IMR-90 (cell line): ENCODE data around the gene FOXP1. TPM values are rescaled to one million over a fixed set of nuclear protein-coding genes. Genes with fewer than 3 reads are reported as not detected.

ENCODE experiments used
- ATAC-seq: fragments of 200-7000 bp; cut with Tn5 transposase; 2 replicates; pipeline ENCODE4 v1.9.1; 2020; ENCODE audit warnings: low read depth, mild to moderate bottlenecking, moderate library complexity
- BruUV-seq: library from RNA; stranded (reverse); fragments of 400-500 nt; replicated peaks from 2 replicates; lab custom pipeline; 2021; lab: Mats Ljungman, UMichigan
- CTCF ChIA-PET: fragments of 300-600 bp; formaldehyde crosslinking; extraction: SDS; loops from one replicate; lab custom pipeline; 2021; ENCODE audit warnings: antibody characterized with exemption; lab: Yijun Ruan, JAX
- POLR2A ChIA-PET: fragments of 300-600 bp; sonication (Branson Sonifier 250); formaldehyde crosslinking; loops from one replicate; lab custom pipeline; 2022; ENCODE audit warnings: antibody characterized with exemption; ENCODE audit not compliant: unreplicated experiment; lab: Charles Lee
- DNase-seq: peaks from one replicate; pipeline ENCODE4 v3.0.0; 2013
- H2AFZ ChIP-seq: replicated peaks from 2 replicates; pipeline ENCODE3; 2013; ENCODE audit warnings: low read length, mild to moderate bottlenecking; ENCODE audit not compliant: poor library complexity
- H2AK5ac ChIP-seq: 2 replicates; pipeline ENCODE4 v1.6.1; 2013; ENCODE audit warnings: low read depth, low read length, inconsistent platforms
- H2AK9ac ChIP-seq: replicated peaks from 2 replicates; pipeline ENCODE3; 2013; ENCODE audit warnings: mild to moderate bottlenecking, low read depth, low read length, moderate library complexity; ENCODE audit not compliant: poor library complexity
- H2BK120ac ChIP-seq: 2 replicates; pipeline ENCODE4 v1.6.1; 2013; ENCODE audit warnings: low read depth, low read length, inconsistent platforms
- H2BK15ac ChIP-seq: 3 replicates; pipeline ENCODE4 v1.6.1; 2013; ENCODE audit warnings: low read depth, low read length, inconsistent platforms
- H2BK20ac ChIP-seq: 2 replicates; pipeline ENCODE4 v1.6.1; 2013; ENCODE audit warnings: low read depth, mild to moderate bottlenecking, inconsistent platforms, low read length, moderate library complexity
- H2BK5ac ChIP-seq: 2 replicates; pipeline ENCODE4 v1.6.1; 2013; ENCODE audit warnings: mild to moderate bottlenecking, low read depth, low read length, inconsistent platforms; ENCODE audit not compliant: poor library complexity, severe bottlenecking
- H3K14ac ChIP-seq: replicated peaks from 2 replicates; pipeline ENCODE4 v1.6.1; 2013; ENCODE audit warnings: low read depth, low read length, inconsistent platforms
- H3K18ac ChIP-seq: 2 replicates; pipeline ENCODE4 v1.6.1; 2013; ENCODE audit warnings: low read depth, low read length, control low read depth
- H3K23ac ChIP-seq: 2 replicates; pipeline ENCODE4 v1.6.1; 2013; ENCODE audit warnings: low read depth, low read length, inconsistent platforms
- H3K27ac ChIP-seq: 2 replicates; pipeline ENCODE4 v1.5.1; 2013; ENCODE audit warnings: mild to moderate bottlenecking, control low read depth, low read length; ENCODE audit not compliant: insufficient read depth
- H3K27me3 ChIP-seq: 2 replicates; pipeline ENCODE4 v1.6.1; 2013; ENCODE audit warnings: low read length; ENCODE audit not compliant: control insufficient read depth, insufficient read depth
- H3K36me3 ChIP-seq: 2 replicates; pipeline ENCODE4 v1.6.1; 2013; ENCODE audit warnings: low read length, mixed read lengths; ENCODE audit not compliant: control insufficient read depth, insufficient read depth
- H3K4ac ChIP-seq: 2 replicates; pipeline ENCODE4 v1.6.1; 2013; ENCODE audit warnings: low read depth, low read length, inconsistent platforms
- H3K4me1 ChIP-seq: 2 replicates; pipeline ENCODE4 v1.6.1; 2013; ENCODE audit warnings: low read length, mixed read lengths; ENCODE audit not compliant: control insufficient read depth, insufficient read depth
- H3K4me2 ChIP-seq: 2 replicates; pipeline ENCODE4 v1.6.1; 2013; ENCODE audit warnings: low read depth, mild to moderate bottlenecking, control low read depth, low read length, moderate library complexity
- H3K4me3 ChIP-seq: 2 replicates; pipeline ENCODE4 v1.5.1; 2013; ENCODE audit warnings: low read depth, mild to moderate bottlenecking, control low read depth, low read length, moderate library complexity; ENCODE audit not compliant: insufficient read depth
- H3K56ac ChIP-seq: 2 replicates; pipeline ENCODE4 v1.6.1; 2013; ENCODE audit warnings: low read length, inconsistent platforms; ENCODE audit not compliant: insufficient read depth; ENCODE audit errors: extremely low read depth
- H3K79me1 ChIP-seq, 2 experiments: 2 replicates each; pipeline ENCODE4 v1.6.1; 2013; ENCODE audit warnings: low read length in 2 of 2, inconsistent platforms in 1 of 2, low read depth in 1 of 2
- H3K9ac ChIP-seq: 2 replicates; pipeline ENCODE4 v1.6.1; 2013; ENCODE audit warnings: low read depth, low read length, control low read depth
- H3K9me1 ChIP-seq: 2 replicates; pipeline ENCODE4 v1.6.1; 2013; ENCODE audit warnings: low read length, inconsistent platforms; ENCODE audit not compliant: insufficient read depth
- H3K9me3 ChIP-seq: 2 replicates; pipeline ENCODE4 v1.6.1; 2013; ENCODE audit warnings: low read length; ENCODE audit not compliant: control insufficient read depth, insufficient read depth
- H4K20me1 ChIP-seq: 2 replicates; pipeline ENCODE4 v1.6.1; 2013; ENCODE audit warnings: low read length, inconsistent platforms; ENCODE audit not compliant: insufficient read depth
- H4K5ac ChIP-seq: 2 replicates; pipeline ENCODE4 v1.6.1; 2013; ENCODE audit warnings: mild to moderate bottlenecking, low read depth, low read length, control low read depth
- H4K8ac ChIP-seq, 2 experiments: 2 replicates each; pipeline ENCODE4 v1.6.1; 2013; ENCODE audit warnings: low read depth in 2 of 2, low read length in 2 of 2, control low read depth in 1 of 2, inconsistent platforms in 1 of 2
- H4K91ac ChIP-seq: 2 replicates; pipeline ENCODE4 v1.6.1; 2013; ENCODE audit warnings: low read depth, low read length, inconsistent platforms; ENCODE audit not compliant: insufficient read depth
- FOS ChIP-seq: fragments of 150-350 bp; IDR thresholded peaks from 2 replicates; pipeline ENCODE4 v1.6.1; 2016; ENCODE audit warnings: low read depth, low read length
- MXI1 ChIP-seq: IDR thresholded peaks from 2 replicates; pipeline ENCODE4 v1.6.1; 2012; ENCODE audit warnings: low read depth, mild to moderate bottlenecking, low read length, moderate library complexity, borderline replicate concordance
- NFE2L2 ChIP-seq: fragments of 150-350 bp; IDR thresholded peaks from 2 replicates; pipeline ENCODE4 v1.6.1; 2016; ENCODE audit warnings: low read depth, mild to moderate bottlenecking, low read length
- RAD21 ChIP-seq: IDR thresholded peaks from 2 replicates; pipeline ENCODE4 v1.6.1; 2012; ENCODE audit warnings: low read length, improper control_type of control experiment
- RFX5 ChIP-seq: IDR thresholded peaks from 2 replicates; pipeline ENCODE4 v1.8.0; 2012; ENCODE audit warnings: low read depth, mild to moderate bottlenecking, low read length, moderate library complexity
- SMC3 ChIP-seq: fragments of 150-350 bp; IDR thresholded peaks from 2 replicates; pipeline ENCODE4 v1.6.1; 2016; ENCODE audit warnings: low read depth, mild to moderate bottlenecking, antibody characterized with exemption, low read length, moderate library complexity
- WGBS, 2 experiments: methylation state at CpG; one replicate each; pipeline versions ENCODE4 v1.1.5 to v1.1.7; 2013; ENCODE audit warnings: missing lambda C conversion rate in 2 of 2; ENCODE audit not compliant: insufficient read length in 1 of 2; ENCODE audit errors: extremely low coverage in 2 of 2; 5-methylcytosine and 5-hydroxymethylcytosine counted together
- dilution Hi-C: fragments of 300-500 bp; cut with HindIII; formaldehyde crosslinking; loops from one replicate; pipeline ENCODE4 v1.14.3; 2018; ENCODE audit warnings: low sequenced_read_pairs; ENCODE audit not compliant: unreplicated experiment
- in situ Hi-C: fragments of 300-500 bp; cut with MboI; formaldehyde crosslinking; loops from 3 replicates; pipeline ENCODE4 v1.14.3; 2019; ENCODE audit warnings: low sequenced_read_pairs, inconsistent platforms, mixed read lengths
- intact Hi-C: fragments of 100-400 bp; cut with micrococcal nuclease; formaldehyde crosslinking; loops from 2 replicates; pipeline ENCODE4 v1.10.0; 2022
- polyA plus RNA-seq, 3 experiments: library from polyadenylated mRNA; depleted of rRNA; stranded (reverse); fragments of >200 nt; gene quantifications; 2 replicates each; pipeline ENCODE4 v1.2.3, GENCODE V29; 2012; ENCODE audit warnings: low replicate concordance in 1 of 3
- total RNA-seq: library from RNA; depleted of rRNA; stranded (reverse); fragments of >200 nt; gene quantifications from 2 replicates; pipeline ENCODE4 v1.2.3, GENCODE V29; 2012
- TF ChIP-seq, protein P1 (sequence below): conservative IDR thresholded peaks from 2 replicates; pipeline ENCODE4 v1.5.1; 2012; ENCODE audit warnings: mild to moderate bottlenecking, low read depth, low read length, improper control_type of control experiment

FOXP1 gene
- total and polyA plus RNA-seq, 2 of the 4 experiments (the other 2 are of a cell fraction): 37.0 to 132 TPM

- no peak for TF ChIP-seq RFX5
- no peak for TF ChIP-seq FOS
Observed at GRCh38 chr3:71070497-71071463, 512.7 kb downstream of the FOXP1 start (continued).

DNA sequence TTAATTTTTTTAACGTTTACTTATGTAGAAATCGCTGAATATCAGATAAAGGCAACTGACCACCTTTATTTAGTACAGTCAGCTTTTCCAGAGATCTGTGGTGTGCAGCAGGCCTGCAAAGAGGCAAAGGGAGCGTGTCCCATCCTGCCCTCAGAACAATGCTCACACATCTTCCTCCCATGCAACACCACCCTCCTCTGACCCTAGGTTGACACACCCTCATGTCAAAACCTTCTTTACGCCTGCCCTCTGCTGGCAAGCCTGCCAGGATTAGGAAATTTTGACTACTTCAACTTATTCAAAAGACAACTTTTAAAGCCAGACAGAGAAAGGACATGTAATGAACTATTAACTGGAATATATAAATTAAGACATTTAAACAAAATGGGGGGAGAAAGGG lies 513.7 kb downstream of the FOXP1 start:
- no peak overlapping the region for H3K9ac ChIP-seq
- H3K9me1 ChIP-seq: peaks cover 24% of the 10 kb centered on the region
- H2BK120ac ChIP-seq: no peak overlapping the region
- H3K18ac ChIP-seq: no peak overlapping the region
- peak overlapping the region in 1 of 2 experiments; percentile 30; a peak in 1 of 4 replicates for H4K8ac ChIP-seq
- no peaks in the 10 kb centered on the region for H3K9me3 ChIP-seq
- no peak for DNase-seq
- no peaks in the 10 kb centered on the region for H3K27me3 ChIP-seq
- peak overlapping the region; percentile 13; the same call in 1 of the 2 replicates for H3K23ac ChIP-seq
- ATAC-seq: no peak
- H2BK5ac ChIP-seq: peak overlapping the region; percentile 6
- no CpG with 5 or more reads among the region's 4 CpGs for WGBS, 2 experiments
- CTCF ChIA-PET: no interaction called here
- peaks cover 3% of the 10 kb centered on the region; the same call in 1 of the 2 replicates for H4K20me1 ChIP-seq
- intact Hi-C loops: loop anchor here (5.0 kb wide), 1 partner anchor 98 kb away; no protein-coding TSS in a partner anchor
- H2AK9ac ChIP-seq: no peak overlapping the region
- BruUV-seq: no TSS peak
- TF ChIP-seq NFE2L2 (no peak), MXI1 (no peak), SMC3 (0 out of 2 replicates have a peak, but pooled peaks have one; percentile 16), RAD21 (peak; percentile 40)
- TF ChIP-seq, protein P1, sequence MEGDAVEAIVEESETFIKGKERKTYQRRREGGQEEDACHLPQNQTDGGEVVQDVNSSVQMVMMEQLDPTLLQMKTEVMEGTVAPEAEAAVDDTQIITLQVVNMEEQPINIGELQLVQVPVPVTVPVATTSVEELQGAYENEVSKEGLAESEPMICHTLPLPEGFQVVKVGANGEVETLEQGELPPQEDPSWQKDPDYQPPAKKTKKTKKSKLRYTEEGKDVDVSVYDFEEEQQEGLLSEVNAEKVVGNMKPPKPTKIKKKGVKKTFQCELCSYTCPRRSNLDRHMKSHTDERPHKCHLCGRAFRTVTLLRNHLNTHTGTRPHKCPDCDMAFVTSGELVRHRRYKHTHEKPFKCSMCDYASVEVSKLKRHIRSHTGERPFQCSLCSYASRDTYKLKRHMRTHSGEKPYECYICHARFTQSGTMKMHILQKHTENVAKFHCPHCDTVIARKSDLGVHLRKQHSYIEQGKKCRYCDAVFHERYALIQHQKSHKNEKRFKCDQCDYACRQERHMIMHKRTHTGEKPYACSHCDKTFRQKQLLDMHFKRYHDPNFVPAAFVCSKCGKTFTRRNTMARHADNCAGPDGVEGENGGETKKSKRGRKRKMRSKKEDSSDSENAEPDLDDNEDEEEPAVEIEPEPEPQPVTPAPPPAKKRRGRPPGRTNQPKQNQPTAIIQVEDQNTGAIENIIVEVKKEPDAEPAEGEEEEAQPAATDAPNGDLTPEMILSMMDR: peak; percentile 21; the same call in 1 of the 2 replicates
- H2BK15ac ChIP-seq: peak overlapping the region; percentile 7; the same call in 1 of the 3 replicates
- no peak overlapping the region for H3K4me2 ChIP-seq
- H2AFZ ChIP-seq: no peak overlapping the region
- peak overlapping the region; percentile 70 for H2AK5ac ChIP-seq
- H2BK20ac ChIP-seq: no peak overlapping the region
- in situ Hi-C loops: no loop called here
- H3K4me1 ChIP-seq: peaks cover 20% of the 10 kb centered on the region
- peak overlapping the region; percentile 15 for H3K4ac ChIP-seq
- no peak overlapping the region; the same call in 1 of the 2 replicates for H3K14ac ChIP-seq
- H3K4me3 ChIP-seq: no peak overlapping the region
- H4K5ac ChIP-seq: no peak overlapping the region
- H3K36me3 ChIP-seq: no peaks in the 10 kb centered on the region
- no peak overlapping the region for H4K91ac ChIP-seq
- dilution Hi-C loops: no loop called here
- peaks cover 33 to 92% of the 10 kb centered on the region in 2 experiments for H3K79me1 ChIP-seq
- no peak overlapping the region for H3K56ac ChIP-seq
- POLR2A ChIA-PET: no interaction called here
- no peak overlapping the region for H3K27ac ChIP-seq
